ENCODE measurements around the gene TRMT2B.
"Not testable (repeated sequence)": the region's sequence is repeated elsewhere in the genome, so short reads cannot be mapped to it uniquely, and the experiment has no call there.

The TRMT2B gene

DNA sequence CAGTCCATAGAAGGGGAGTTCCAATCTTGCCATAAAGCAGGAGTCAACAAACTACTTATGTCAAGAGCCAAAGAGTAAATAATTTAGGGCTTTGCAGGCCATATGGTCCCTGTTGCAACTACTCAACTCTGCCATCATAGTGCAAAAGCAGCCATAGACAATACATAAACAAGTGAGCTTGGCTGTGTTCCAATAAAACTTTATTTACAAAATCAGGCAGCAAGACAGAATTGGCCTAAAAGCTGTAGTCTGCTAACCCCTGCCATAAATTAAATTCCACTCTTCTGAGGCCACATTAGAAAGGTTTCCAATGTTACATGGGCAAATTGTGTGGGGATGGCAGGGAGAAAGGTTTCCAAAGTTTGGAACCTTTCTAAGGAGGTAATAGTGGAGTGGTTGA, 14.7 kb downstream of the TRMT2B start:
- no peak overlapping the region for H3K27ac ChIP-seq
- no peak for TF ChIP-seq ZFX (IDR thresholded peaks at IDR 0.05)
- TF ChIP-seq, protein P1, sequence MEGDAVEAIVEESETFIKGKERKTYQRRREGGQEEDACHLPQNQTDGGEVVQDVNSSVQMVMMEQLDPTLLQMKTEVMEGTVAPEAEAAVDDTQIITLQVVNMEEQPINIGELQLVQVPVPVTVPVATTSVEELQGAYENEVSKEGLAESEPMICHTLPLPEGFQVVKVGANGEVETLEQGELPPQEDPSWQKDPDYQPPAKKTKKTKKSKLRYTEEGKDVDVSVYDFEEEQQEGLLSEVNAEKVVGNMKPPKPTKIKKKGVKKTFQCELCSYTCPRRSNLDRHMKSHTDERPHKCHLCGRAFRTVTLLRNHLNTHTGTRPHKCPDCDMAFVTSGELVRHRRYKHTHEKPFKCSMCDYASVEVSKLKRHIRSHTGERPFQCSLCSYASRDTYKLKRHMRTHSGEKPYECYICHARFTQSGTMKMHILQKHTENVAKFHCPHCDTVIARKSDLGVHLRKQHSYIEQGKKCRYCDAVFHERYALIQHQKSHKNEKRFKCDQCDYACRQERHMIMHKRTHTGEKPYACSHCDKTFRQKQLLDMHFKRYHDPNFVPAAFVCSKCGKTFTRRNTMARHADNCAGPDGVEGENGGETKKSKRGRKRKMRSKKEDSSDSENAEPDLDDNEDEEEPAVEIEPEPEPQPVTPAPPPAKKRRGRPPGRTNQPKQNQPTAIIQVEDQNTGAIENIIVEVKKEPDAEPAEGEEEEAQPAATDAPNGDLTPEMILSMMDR (conservative IDR thresholded peaks at IDR 0.05), result no peak

DNA sequence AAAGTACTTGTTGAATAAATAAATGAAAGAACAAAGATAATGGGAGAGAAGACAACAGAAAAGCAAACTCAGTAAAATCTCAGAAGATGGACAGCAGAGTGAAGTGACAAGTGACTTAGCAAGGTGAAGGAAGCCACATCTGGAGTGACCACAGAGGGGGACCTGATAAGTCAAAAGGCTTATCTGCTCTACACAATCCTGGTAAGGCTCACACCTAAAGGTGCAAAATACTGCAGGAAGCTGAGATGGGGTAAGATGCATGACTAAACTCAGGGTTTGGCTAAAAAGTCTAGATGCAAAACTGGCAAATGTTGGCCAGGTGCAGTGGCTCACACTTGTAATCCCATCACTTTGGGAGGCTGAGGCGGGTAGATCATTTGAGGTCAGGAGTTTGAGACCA, 22.2 kb downstream of the TRMT2B start:
- no peak overlapping the region for H3K27ac ChIP-seq
- TF ChIP-seq, protein P1 (conservative IDR thresholded peaks at IDR 0.05), result no peak
- no peak for TF ChIP-seq ZFX (IDR thresholded peaks at IDR 0.05)

GRCh38 chrX:101028562-101028961, 23.3 kb downstream of the TRMT2B start:
- TF ChIP-seq ZFX (IDR thresholded peaks at IDR 0.05), result no peak
- TF ChIP-seq, protein P1 (conservative IDR thresholded peaks at IDR 0.05), result no peak
- no peak overlapping the region for H3K27ac ChIP-seq

- TF ChIP-seq, protein P1 (conservative IDR thresholded peaks at IDR 0.05), result no peak
- H3K27ac ChIP-seq, result no peak overlapping the region
Measured at GRCh38 chrX:101025126-101025525, 26.8 kb downstream of the TRMT2B start.

GRCh38 chrX:101022020-101022419, 29.9 kb downstream of the TRMT2B start:
- TF ChIP-seq, protein P1 (conservative IDR thresholded peaks at IDR 0.05), result no peak
- no peak for TF ChIP-seq ZFX (IDR thresholded peaks at IDR 0.05)
- no peak overlapping the region for H3K27ac ChIP-seq

DNA sequence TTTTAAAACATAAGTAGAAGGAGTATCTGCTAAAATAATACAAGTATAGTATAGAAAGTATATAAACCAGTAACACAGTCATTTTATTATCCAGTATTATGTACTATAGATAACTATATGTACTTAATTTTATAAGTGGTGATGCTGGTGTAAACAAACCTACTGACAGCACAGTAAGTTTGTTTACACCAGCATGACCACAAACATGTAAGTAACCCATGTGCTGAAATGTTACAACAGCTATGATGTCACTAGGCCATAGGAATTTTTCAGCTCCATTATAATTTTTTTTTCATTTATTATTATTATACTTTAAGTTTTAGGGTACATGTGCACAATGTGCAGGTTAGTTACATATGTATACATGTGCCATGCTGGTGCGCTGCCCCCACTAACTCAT, 39.9 kb downstream of the TRMT2B start:
- H3K27ac ChIP-seq, result not testable (repeated sequence)

- H3K27ac ChIP-seq, result no peak overlapping the region
- TF ChIP-seq, protein P1 (conservative IDR thresholded peaks at IDR 0.05), result no peak
- TF ChIP-seq ZFX (IDR thresholded peaks at IDR 0.05), result no peak
Measured at GRCh38 chrX:101009090-101009489, 42.8 kb downstream of the TRMT2B start.

- TF ChIP-seq ZFX (IDR thresholded peaks at IDR 0.05), result no peak
- TF ChIP-seq, protein P1 (conservative IDR thresholded peaks at IDR 0.05), result no peak
- no peak overlapping the region for H3K27ac ChIP-seq
Measured at GRCh38 chrX:100999451-100999850, 52.5 kb downstream of the TRMT2B start.

Measured in C4-2B (cell line).